ENCODE measurements around the gene PKIG.

The PKIG gene

GRCh38 chr20:44584162-44584561 lies 1.8 kb downstream of the PKIG start:
- Histone ChIP-seq H3K9me2 (replicated peaks; ENCODE audit: low read depth, low read length) (no peaks in the 10 kb centered on the region), H3K4me2 (ENCODE audit: low read depth, low read length, poor library complexity, severe bottlenecking) (no peak overlapping the region), H3K27me3 (ENCODE audit: insufficient read depth, low read length, poor library complexity, severe bottlenecking) (no peaks in the 10 kb centered on the region), H3K4me1 (ENCODE audit: insufficient read depth, low read length, poor library complexity, severe bottlenecking) (peaks cover 63% of the 10 kb centered on the region), H3K9ac (ENCODE audit: low read depth, low read length, poor library complexity, severe bottlenecking) (no peak overlapping the region), H3K9me3 (ENCODE audit: insufficient read depth, low read depth, low read length) (no peaks in the 10 kb centered on the region), H3K36me3 (ENCODE audit: insufficient read depth, low read length) (no peaks in the 10 kb centered on the region), H2AFZ (ENCODE audit: low read length) (no peak overlapping the region), H3K79me2 (ENCODE audit: insufficient read depth, low read length) (no peaks in the 10 kb centered on the region), H3K4me3 (ENCODE audit: low read length, poor library complexity, severe bottlenecking) (no peak overlapping the region), H3F3A (ENCODE audit: low read depth) (no peaks in the 10 kb centered on the region), H4K20me1 (ENCODE audit: insufficient read depth, low read length, poor library complexity, severe bottlenecking) (no peaks in the 10 kb centered on the region)
- TF ChIP-seq EZH2phosphoT487 (IDR thresholded peaks at IDR 0.05; ENCODE audit: borderline replicate concordance) = no peak
- TF ChIP-seq CTCF (conservative IDR thresholded peaks at IDR 0.05; ENCODE audit: low read length) = no peak

GRCh38 chr20:44585057-44585963 lies 2.9 kb downstream of the PKIG start:
- Histone ChIP-seq H3F3A (ENCODE audit: low read depth) (no peaks in the 10 kb centered on the region), H3K4me2 (ENCODE audit: low read depth, low read length, poor library complexity, severe bottlenecking) (no peak overlapping the region), H4K20me1 (ENCODE audit: insufficient read depth, low read length, poor library complexity, severe bottlenecking) (no peaks in the 10 kb centered on the region), H3K79me2 (ENCODE audit: insufficient read depth, low read length) (no peaks in the 10 kb centered on the region), H3K9ac (ENCODE audit: low read depth, low read length, poor library complexity, severe bottlenecking) (no peak overlapping the region), H3K4me3 (ENCODE audit: low read length, poor library complexity, severe bottlenecking) (no peak overlapping the region), H3K4me1 (ENCODE audit: insufficient read depth, low read length, poor library complexity, severe bottlenecking) (peaks cover 52% of the 10 kb centered on the region), H3K9me3 (ENCODE audit: insufficient read depth, low read depth, low read length) (no peaks in the 10 kb centered on the region), H2AFZ (ENCODE audit: low read length) (no peak overlapping the region), H3K9me2 (replicated peaks; ENCODE audit: low read depth, low read length) (no peaks in the 10 kb centered on the region), H3K36me3 (ENCODE audit: insufficient read depth, low read length) (peaks cover 7% of the 10 kb centered on the region; the same call in 1 of the 2 replicates), H3K27me3 (ENCODE audit: insufficient read depth, low read length, poor library complexity, severe bottlenecking) (no peaks in the 10 kb centered on the region)
- TF ChIP-seq EZH2phosphoT487 (IDR thresholded peaks at IDR 0.05; ENCODE audit: borderline replicate concordance) = no peak
- no peak for TF ChIP-seq CTCF (conservative IDR thresholded peaks at IDR 0.05; ENCODE audit: low read length)

GRCh38 chr20:44586289-44586911 lies 4.0 kb downstream of the PKIG start:
- no peak for TF ChIP-seq CTCF (conservative IDR thresholded peaks at IDR 0.05; ENCODE audit: low read length)
- TF ChIP-seq EZH2phosphoT487 (IDR thresholded peaks at IDR 0.05; ENCODE audit: borderline replicate concordance) = no peak
- Histone ChIP-seq H3K9me3 (ENCODE audit: insufficient read depth, low read depth, low read length) (no peaks in the 10 kb centered on the region), H3K79me2 (ENCODE audit: insufficient read depth, low read length) (no peaks in the 10 kb centered on the region), H4K20me1 (ENCODE audit: insufficient read depth, low read length, poor library complexity, severe bottlenecking) (no peaks in the 10 kb centered on the region), H3K4me2 (ENCODE audit: low read depth, low read length, poor library complexity, severe bottlenecking) (no peak overlapping the region), H3K9ac (ENCODE audit: low read depth, low read length, poor library complexity, severe bottlenecking) (no peak overlapping the region), H3F3A (ENCODE audit: low read depth) (no peaks in the 10 kb centered on the region), H3K4me3 (ENCODE audit: low read length, poor library complexity, severe bottlenecking) (no peak overlapping the region), H3K36me3 (ENCODE audit: insufficient read depth, low read length) (peaks cover 13% of the 10 kb centered on the region; the same call in 1 of the 2 replicates), H3K9me2 (replicated peaks; ENCODE audit: low read depth, low read length) (no peaks in the 10 kb centered on the region), H2AFZ (ENCODE audit: low read length) (no peak overlapping the region), H3K4me1 (ENCODE audit: insufficient read depth, low read length, poor library complexity, severe bottlenecking) (peaks cover 41% of the 10 kb centered on the region), H3K27me3 (ENCODE audit: insufficient read depth, low read length, poor library complexity, severe bottlenecking) (no peaks in the 10 kb centered on the region)

All from Loucy (cell line).